ENCODE measurements around the gene GABRE.

DNA sequence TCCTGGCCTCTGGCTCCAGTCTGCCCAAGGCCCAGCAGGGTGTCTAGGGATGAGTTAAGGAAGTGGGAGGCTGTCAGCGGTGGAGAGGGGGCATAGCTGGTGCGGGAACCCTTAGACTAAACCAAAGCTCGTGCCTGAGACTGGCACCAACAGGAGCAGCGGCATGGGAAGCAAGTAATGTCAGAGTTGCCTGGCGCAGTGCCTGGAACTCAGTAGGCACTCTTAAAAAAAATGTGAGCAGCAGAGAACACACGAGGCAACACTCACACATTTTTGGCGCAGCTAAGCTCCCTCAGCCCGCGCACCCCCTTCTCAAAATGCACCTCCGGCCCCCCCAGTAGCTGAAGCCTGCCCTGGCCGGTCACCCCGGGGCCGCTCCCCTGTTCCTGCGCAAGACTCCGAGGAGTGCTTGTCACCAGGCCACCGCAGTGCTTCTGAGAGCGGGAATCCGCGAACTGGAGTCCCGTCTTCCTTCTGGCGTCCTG, 583 bp downstream of the GABRE start:
- TF ChIP-seq, protein P1, sequence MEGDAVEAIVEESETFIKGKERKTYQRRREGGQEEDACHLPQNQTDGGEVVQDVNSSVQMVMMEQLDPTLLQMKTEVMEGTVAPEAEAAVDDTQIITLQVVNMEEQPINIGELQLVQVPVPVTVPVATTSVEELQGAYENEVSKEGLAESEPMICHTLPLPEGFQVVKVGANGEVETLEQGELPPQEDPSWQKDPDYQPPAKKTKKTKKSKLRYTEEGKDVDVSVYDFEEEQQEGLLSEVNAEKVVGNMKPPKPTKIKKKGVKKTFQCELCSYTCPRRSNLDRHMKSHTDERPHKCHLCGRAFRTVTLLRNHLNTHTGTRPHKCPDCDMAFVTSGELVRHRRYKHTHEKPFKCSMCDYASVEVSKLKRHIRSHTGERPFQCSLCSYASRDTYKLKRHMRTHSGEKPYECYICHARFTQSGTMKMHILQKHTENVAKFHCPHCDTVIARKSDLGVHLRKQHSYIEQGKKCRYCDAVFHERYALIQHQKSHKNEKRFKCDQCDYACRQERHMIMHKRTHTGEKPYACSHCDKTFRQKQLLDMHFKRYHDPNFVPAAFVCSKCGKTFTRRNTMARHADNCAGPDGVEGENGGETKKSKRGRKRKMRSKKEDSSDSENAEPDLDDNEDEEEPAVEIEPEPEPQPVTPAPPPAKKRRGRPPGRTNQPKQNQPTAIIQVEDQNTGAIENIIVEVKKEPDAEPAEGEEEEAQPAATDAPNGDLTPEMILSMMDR (conservative IDR thresholded peaks at IDR 0.05 in 1 of 2, IDR thresholded peaks at IDR 0.05 in 1 of 2; ENCODE audit: extremely low read depth in 1 of 2, insufficient read depth in 1 of 2, low read depth in 1 of 2, low read length in 2 of 2), result no peak
- TF ChIP-seq EZH2 (IDR thresholded peaks at IDR 0.05; ENCODE audit: borderline replicate concordance, low read length), result no peak

All from mammary epithelial cell (primary cell).